Measurements from ENCODE around the gene MLLT10.

MLLT10 gene

DNA sequence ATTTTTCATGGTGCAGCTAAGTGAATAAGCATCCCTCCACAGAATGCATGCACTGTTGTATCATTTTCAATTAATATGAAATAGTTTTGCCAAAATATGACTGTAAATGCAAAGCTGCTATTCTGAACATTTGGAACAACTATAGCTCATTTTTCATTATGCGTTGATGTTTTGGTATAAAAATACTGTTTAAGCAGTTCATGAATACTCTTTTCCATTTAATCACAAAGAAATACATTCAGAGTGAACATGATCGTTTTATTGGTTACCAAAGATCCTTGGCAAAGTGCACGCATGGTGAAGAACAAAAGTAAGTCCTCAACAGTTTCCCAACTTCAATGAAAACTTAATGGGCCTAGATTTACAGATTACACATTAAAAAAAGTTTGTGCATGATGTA, 41.6 kb upstream of the MLLT10 start:
- H2AFZ ChIP-seq (ENCODE audit: low read depth, low read length), result no peak overlapping the region
- peaks cover 44% of the 10 kb centered on the region for H3K27me3 ChIP-seq (ENCODE audit: insufficient read depth, low read length, poor library complexity)
- no peak overlapping the region for H3K4me2 ChIP-seq (ENCODE audit: insufficient read depth, low read length)
- no peaks in the 10 kb centered on the region for H3K79me2 ChIP-seq (ENCODE audit: insufficient read depth, low read length)
- H3K4me3 ChIP-seq (ENCODE audit: low read depth in 1 of 2, low read length in 2 of 2), result no peak overlapping the region
- peaks cover 31% of the 10 kb centered on the region for H3K4me1 ChIP-seq (ENCODE audit: insufficient read depth, low read length)
- 0 out of 2 replicates have a peak, but pooled peaks cover 5% of the 10 kb centered on the region for H4K20me1 ChIP-seq (ENCODE audit: insufficient read depth, low read length)
- TF ChIP-seq EZH2 (IDR thresholded peaks at IDR 0.05; ENCODE audit: borderline replicate concordance, low read depth, low read length, severe bottlenecking), result no peak
- TF ChIP-seq, protein P1, sequence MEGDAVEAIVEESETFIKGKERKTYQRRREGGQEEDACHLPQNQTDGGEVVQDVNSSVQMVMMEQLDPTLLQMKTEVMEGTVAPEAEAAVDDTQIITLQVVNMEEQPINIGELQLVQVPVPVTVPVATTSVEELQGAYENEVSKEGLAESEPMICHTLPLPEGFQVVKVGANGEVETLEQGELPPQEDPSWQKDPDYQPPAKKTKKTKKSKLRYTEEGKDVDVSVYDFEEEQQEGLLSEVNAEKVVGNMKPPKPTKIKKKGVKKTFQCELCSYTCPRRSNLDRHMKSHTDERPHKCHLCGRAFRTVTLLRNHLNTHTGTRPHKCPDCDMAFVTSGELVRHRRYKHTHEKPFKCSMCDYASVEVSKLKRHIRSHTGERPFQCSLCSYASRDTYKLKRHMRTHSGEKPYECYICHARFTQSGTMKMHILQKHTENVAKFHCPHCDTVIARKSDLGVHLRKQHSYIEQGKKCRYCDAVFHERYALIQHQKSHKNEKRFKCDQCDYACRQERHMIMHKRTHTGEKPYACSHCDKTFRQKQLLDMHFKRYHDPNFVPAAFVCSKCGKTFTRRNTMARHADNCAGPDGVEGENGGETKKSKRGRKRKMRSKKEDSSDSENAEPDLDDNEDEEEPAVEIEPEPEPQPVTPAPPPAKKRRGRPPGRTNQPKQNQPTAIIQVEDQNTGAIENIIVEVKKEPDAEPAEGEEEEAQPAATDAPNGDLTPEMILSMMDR (IDR thresholded peaks at IDR 0.05; ENCODE audit: borderline replicate concordance, extremely low read depth, low read length, poor library complexity, severe bottlenecking), result no peak
- no peak overlapping the region for H3K27ac ChIP-seq (ENCODE audit: low read length)
- H3K9me3 ChIP-seq (ENCODE audit: insufficient read depth, low read length, severe bottlenecking), result no peaks in the 10 kb centered on the region
- H3K36me3 ChIP-seq (ENCODE audit: insufficient read depth, low read length), result no peaks in the 10 kb centered on the region
- DNase-seq (no peak), ATAC-seq (ENCODE audit: insufficient read depth, low read depth) (no peak)
- H3K9ac ChIP-seq (ENCODE audit: low read depth, low read length), result no peak overlapping the region

DNA sequence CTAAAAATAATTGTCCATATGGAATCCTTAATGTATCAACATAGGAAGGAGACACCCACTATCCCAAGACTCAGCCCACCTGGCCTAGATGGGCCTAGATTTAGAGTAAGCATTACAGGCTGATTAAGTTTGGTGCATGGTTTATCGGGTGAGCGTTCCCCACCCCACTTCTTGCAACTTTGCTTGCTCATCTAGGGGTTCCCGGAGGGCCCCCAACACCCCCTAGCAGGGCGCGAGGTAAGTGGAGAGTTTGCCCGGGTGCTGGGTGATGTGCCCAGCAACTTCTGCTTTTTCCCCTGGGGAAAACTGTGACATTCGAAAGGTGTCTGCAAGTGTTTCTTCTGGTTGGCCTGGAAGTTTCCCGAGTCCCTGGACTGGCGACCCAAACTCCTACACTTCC, 40.2 kb upstream of the MLLT10 start:
- DNase-seq, result no peak
- H3K27ac ChIP-seq (ENCODE audit: low read length), result no peak overlapping the region
- H2AFZ ChIP-seq (ENCODE audit: low read depth, low read length), result no peak overlapping the region
- peak overlapping the region; percentile 98 for H3K4me2 ChIP-seq (ENCODE audit: insufficient read depth, low read length)
- no peak for ATAC-seq (ENCODE audit: insufficient read depth, low read depth)
- TF ChIP-seq, protein P1 (IDR thresholded peaks at IDR 0.05; ENCODE audit: borderline replicate concordance, extremely low read depth, low read length, poor library complexity, severe bottlenecking), result no peak
- no peak for TF ChIP-seq EZH2 (IDR thresholded peaks at IDR 0.05; ENCODE audit: borderline replicate concordance, low read depth, low read length, severe bottlenecking)
- peaks cover 32% of the 10 kb centered on the region for H3K4me1 ChIP-seq (ENCODE audit: insufficient read depth, low read length)
- H3K9me3 ChIP-seq (ENCODE audit: insufficient read depth, low read length, severe bottlenecking), result no peaks in the 10 kb centered on the region
- H3K27me3 ChIP-seq (ENCODE audit: insufficient read depth, low read length, poor library complexity), result peaks cover 55% of the 10 kb centered on the region
- peak overlapping the region in 1 of 2 experiments; percentile 77; a peak in 1 of 4 replicates for H3K4me3 ChIP-seq (ENCODE audit: low read depth in 1 of 2, low read length in 2 of 2)
- H3K9ac ChIP-seq (ENCODE audit: low read depth, low read length), result no peak overlapping the region
- H3K36me3 ChIP-seq (ENCODE audit: insufficient read depth, low read length), result no peaks in the 10 kb centered on the region
- 0 out of 2 replicates have a peak, but pooled peaks cover 5% of the 10 kb centered on the region for H4K20me1 ChIP-seq (ENCODE audit: insufficient read depth, low read length)
- H3K79me2 ChIP-seq (ENCODE audit: insufficient read depth, low read length), result no peaks in the 10 kb centered on the region

DNA sequence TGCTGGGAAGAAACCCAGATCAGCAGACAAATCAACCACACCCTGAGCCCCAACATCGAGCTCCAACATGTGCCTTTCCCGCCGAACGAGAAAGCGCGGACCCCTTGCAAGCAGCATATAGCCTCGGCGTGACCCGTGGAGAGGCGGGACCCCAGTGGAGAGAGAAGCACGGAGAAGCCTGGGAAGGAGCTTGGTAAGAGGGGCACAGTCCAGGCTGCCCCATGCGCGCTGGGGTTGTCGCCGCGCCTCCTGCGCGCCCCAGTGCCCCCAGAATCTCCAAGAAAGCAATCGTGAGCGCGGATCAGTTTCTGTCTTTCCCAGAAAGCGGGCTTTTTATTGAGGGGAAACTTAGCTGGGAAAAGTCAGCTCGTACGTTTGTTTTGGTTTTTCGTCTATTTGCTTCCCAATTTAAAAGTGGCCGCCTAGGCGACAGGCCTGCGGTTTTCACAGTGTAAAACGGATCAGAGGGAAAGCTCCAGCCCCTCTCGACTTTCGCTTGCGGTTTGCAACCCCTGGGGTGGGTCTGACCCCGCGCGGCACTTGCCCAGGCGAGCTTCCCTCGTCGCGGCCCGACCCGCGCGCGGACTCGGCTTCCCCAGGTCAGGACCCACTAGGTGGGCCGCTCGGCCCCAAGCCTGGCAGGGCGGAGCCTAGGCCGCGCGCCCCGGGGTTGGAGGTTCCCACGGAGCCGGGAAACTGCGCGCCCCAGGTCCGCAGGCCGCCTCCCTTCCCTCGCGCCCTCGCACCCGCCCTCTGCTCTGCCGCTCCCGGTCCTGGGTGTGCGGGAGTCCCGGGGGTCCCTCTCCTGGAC, 39.6 kb upstream of the MLLT10 start:
- TF ChIP-seq, protein P1 (IDR thresholded peaks at IDR 0.05; ENCODE audit: borderline replicate concordance, extremely low read depth, low read length, poor library complexity, severe bottlenecking), result no peak
- TF ChIP-seq EZH2 (IDR thresholded peaks at IDR 0.05; ENCODE audit: borderline replicate concordance, low read depth, low read length, severe bottlenecking), result peak; percentile 91
- Histone ChIP-seq H4K20me1 (ENCODE audit: insufficient read depth, low read length) (0 out of 2 replicates have a peak, but pooled peaks cover 5% of the 10 kb centered on the region), H3K4me3 (ENCODE audit: low read depth in 1 of 2, low read length in 2 of 2) (peak overlapping the region; percentile 71 to 77; a peak in 3 of 4 replicates), H3K27ac (ENCODE audit: low read length) (no peak overlapping the region), H3K9me3 (ENCODE audit: insufficient read depth, low read length, severe bottlenecking) (no peaks in the 10 kb centered on the region), H3K27me3 (ENCODE audit: insufficient read depth, low read length, poor library complexity) (peaks cover 58% of the 10 kb centered on the region), H3K4me2 (ENCODE audit: insufficient read depth, low read length) (peak overlapping the region; percentile 98), H2AFZ (ENCODE audit: low read depth, low read length) (peak overlapping the region; percentile 75), H3K79me2 (ENCODE audit: insufficient read depth, low read length) (no peaks in the 10 kb centered on the region), H3K4me1 (ENCODE audit: insufficient read depth, low read length) (peaks cover 32% of the 10 kb centered on the region), H3K9ac (ENCODE audit: low read depth, low read length) (peak overlapping the region; percentile 86), H3K36me3 (ENCODE audit: insufficient read depth, low read length) (no peaks in the 10 kb centered on the region)
- ATAC-seq (ENCODE audit: insufficient read depth, low read depth), result peak; percentile 17; the same call in 1 of the 3 replicates
- DNase-seq, result peak; percentile 31

All from DND-41 (cell line).